Renal cortex interstitium (tissue), 11 donors: ENCODE measurements around the gene MAEA. TPM values are rescaled to one million over a fixed set of nuclear protein-coding genes. Genes with fewer than 3 reads are reported as not detected.
"Not testable (repeated sequence)": the region's sequence is repeated elsewhere in the genome, so short reads cannot be mapped to it uniquely, and the experiment has no call there.

Source experiments
- DNase-seq, 11 donors: peaks; one replicate each; pipeline ENCODE4 v3.0.0-alpha.2; 2013; ENCODE audit warnings: low read depth in 9 of 11, low spot score in 4 of 11; ENCODE audit errors: extremely low read depth in 1 of 11
- polyA plus RNA-seq, 3 donors: library from polyadenylated mRNA; unstranded; fragments of 120-200 nt; gene quantifications; one replicate each; pipeline ENCODE4 v1.2.1, GENCODE V29; 2013; ENCODE audit not compliant: insufficient read length in 3 of 3

The MAEA gene
- polyA plus RNA-seq, 3 donors, result 59.8 to 85.4 (median 73.0) TPM

- DNase-seq, result no peak
These were observed 75.8 kb downstream of the MAEA start for GRCh38 chr4:1365271-1366178.

GRCh38 chr4:1366371-1367229 lies 76.9 kb downstream of the MAEA start:
- no peak for DNase-seq

GRCh38 chr4:1367230-1367935 lies 77.7 kb downstream of the MAEA start:
- DNase-seq, result no peak

GRCh38 chr4:1367936-1368289 lies 78.2 kb downstream of the MAEA start:
- no peak for DNase-seq

GRCh38 chr4:1368421-1369090 lies 78.9 kb downstream of the MAEA start:
- DNase-seq, result no peak

- no peak for DNase-seq
These were observed 79.4 kb downstream of the MAEA start for GRCh38 chr4:1369091-1369450.

- DNase-seq, result no peak
These were observed 79.9 kb downstream of the MAEA start for GRCh38 chr4:1369479-1370079.

GRCh38 chr4:1370321-1371124 lies 80.8 kb downstream of the MAEA start:
- no peak for DNase-seq

GRCh38 chr4:1371176-1372165 lies 81.8 kb downstream of the MAEA start:
- no peak for DNase-seq

GRCh38 chr4:1372576-1372975 lies 82.9 kb downstream of the MAEA start:
- DNase-seq, result not testable (repeated sequence)

- DNase-seq, result no peak
These were observed 84.4 kb downstream of the MAEA start for GRCh38 chr4:1373892-1374705.

GRCh38 chr4:1374706-1375045 lies 85.0 kb downstream of the MAEA start:
- no peak for DNase-seq

- DNase-seq, result no peak
These were observed 85.5 kb downstream of the MAEA start for GRCh38 chr4:1375051-1375721.

GRCh38 chr4:1375761-1376322 lies 86.2 kb downstream of the MAEA start:
- DNase-seq, result no peak

GRCh38 chr4:1376391-1376840 lies 86.7 kb downstream of the MAEA start:
- DNase-seq, result no peak
